H54 (cell line): ENCODE data around the gene ATXN7L1.

Experiments used
- DNase-seq: peaks from one replicate; pipeline ENCODE4 v3.0.0; 2011; ENCODE audit warnings: low spot score, mixed read lengths; ENCODE audit not compliant: insufficient read length
- FAIRE-seq: peaks from 3 replicates; lab custom pipeline; 2011; peaks lifted over from hg19 to GRCh38; lab: Jason Lieb, UNC
- POLR2A ChIP-seq: IDR thresholded peaks from 2 replicates; pipeline ENCODE4 v1.6.1; 2011; ENCODE audit warnings: low read depth, mild to moderate bottlenecking, low read length

The ATXN7L1 gene

GRCh38 chr7:105769901-105770628 is 106.3 kb downstream of the ATXN7L1 start:
- DNase-seq (no peak), FAIRE-seq (no peak)
- no peak for TF ChIP-seq POLR2A

- FAIRE-seq (no peak), DNase-seq (no peak)
- TF ChIP-seq POLR2A, result no peak
Measured at GRCh38 chr7:105768898-105769507, 107.4 kb downstream of the ATXN7L1 start.

GRCh38 chr7:105768117-105768516 is 108.3 kb downstream of the ATXN7L1 start:
- FAIRE-seq (no peak), DNase-seq (no peak)
- TF ChIP-seq POLR2A, result no peak

- TF ChIP-seq POLR2A, result no peak
- no peak for DNase-seq
- no peak for FAIRE-seq
Measured at GRCh38 chr7:105766421-105767073, 109.9 kb downstream of the ATXN7L1 start.

GRCh38 chr7:105765846-105766245 is 110.6 kb downstream of the ATXN7L1 start:
- TF ChIP-seq POLR2A, result no peak
- FAIRE-seq (no peak), DNase-seq (no peak)

GRCh38 chr7:105764506-105764905 is 111.9 kb downstream of the ATXN7L1 start:
- no peak for DNase-seq
- no peak for TF ChIP-seq POLR2A
- no peak for FAIRE-seq

GRCh38 chr7:105760551-105761447 is 115.6 kb downstream of the ATXN7L1 start:
- DNase-seq, result no peak
- FAIRE-seq, result no peak
- TF ChIP-seq POLR2A, result no peak

GRCh38 chr7:105759670-105760550 is 116.5 kb downstream of the ATXN7L1 start:
- TF ChIP-seq POLR2A, result no peak
- no peak for FAIRE-seq
- no peak for DNase-seq

GRCh38 chr7:105756367-105756766 is 120.0 kb downstream of the ATXN7L1 start:
- FAIRE-seq (no peak), DNase-seq (no peak)
- no peak for TF ChIP-seq POLR2A

GRCh38 chr7:105752671-105753275 is 123.6 kb downstream of the ATXN7L1 start:
- no peak for TF ChIP-seq POLR2A
- DNase-seq, result no peak
- FAIRE-seq, result no peak

GRCh38 chr7:105751054-105751453 is 125.3 kb downstream of the ATXN7L1 start:
- DNase-seq, result no peak
- FAIRE-seq, result no peak
- TF ChIP-seq POLR2A, result no peak

GRCh38 chr7:105748701-105749100 is 127.7 kb downstream of the ATXN7L1 start:
- no peak for TF ChIP-seq POLR2A
- FAIRE-seq (no peak), DNase-seq (no peak)
